GF-D8 (cell line): ENCODE results near the gene CLSTN3.
A peak's percentile ranks its signal among the peaks of the same experiment; 100 is the strongest.
"Not testable (repeated sequence)": the region's sequence is repeated elsewhere in the genome, so short reads cannot be mapped to it uniquely, and the experiment has no call there.

Experiments
- DNase-seq: peaks from one replicate; lab custom pipeline; 2025; lab: John Stamatoyannopoulos, UW

CLSTN3 gene

GRCh38 chr12:7103837-7104584, 26.2 kb upstream of the CLSTN3 start:
- DNase-seq = no peak

- DNase-seq = no peak
Measured at GRCh38 chr12:7106082-7106481, 24.1 kb upstream of the CLSTN3 start.

- not testable (repeated sequence) for DNase-seq
Measured at GRCh38 chr12:7107181-7107580, 23.0 kb upstream of the CLSTN3 start.

GRCh38 chr12:7107636-7108002, 22.6 kb upstream of the CLSTN3 start:
- no peak for DNase-seq

DNA sequence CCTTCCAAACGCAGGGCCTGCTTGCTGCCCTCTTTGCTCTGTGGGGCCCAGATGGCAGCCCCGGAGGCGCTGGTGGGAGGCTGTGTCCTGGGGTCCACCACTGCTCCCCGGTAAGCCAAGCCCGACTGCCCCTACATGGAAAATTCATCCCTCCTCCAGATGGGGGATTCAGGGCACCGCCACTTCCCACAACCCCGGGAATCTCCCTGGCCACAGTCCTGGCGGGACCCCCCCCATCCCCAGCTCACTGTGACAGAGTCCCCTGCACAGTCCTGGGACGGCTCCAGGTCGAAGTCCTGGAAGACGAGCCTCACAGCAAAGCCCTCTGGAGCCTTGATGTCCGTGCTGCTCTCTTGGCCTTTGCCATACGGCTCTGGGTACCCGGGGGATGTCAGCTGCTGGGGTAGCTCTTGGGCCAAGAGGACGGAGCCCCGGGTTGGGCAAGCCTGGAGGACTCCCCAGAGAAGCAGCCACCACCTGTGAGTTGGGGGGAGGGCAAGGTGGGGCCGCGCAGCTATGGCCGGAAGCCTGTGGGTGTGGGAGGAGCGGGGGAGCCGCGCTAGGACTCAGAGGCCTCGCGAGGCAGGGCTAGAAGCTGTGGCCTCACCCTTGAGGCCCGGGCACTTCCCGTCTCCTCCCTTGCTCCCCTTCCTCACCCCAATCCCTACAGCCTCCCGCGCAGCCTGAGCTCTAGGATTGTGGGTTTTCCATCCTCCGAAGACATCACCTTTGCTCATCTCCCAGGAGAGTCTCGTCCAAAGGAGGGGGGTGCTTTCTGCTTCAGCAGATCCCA, 22.0 kb upstream of the CLSTN3 start:
- peak; percentile 86 for DNase-seq

DNA sequence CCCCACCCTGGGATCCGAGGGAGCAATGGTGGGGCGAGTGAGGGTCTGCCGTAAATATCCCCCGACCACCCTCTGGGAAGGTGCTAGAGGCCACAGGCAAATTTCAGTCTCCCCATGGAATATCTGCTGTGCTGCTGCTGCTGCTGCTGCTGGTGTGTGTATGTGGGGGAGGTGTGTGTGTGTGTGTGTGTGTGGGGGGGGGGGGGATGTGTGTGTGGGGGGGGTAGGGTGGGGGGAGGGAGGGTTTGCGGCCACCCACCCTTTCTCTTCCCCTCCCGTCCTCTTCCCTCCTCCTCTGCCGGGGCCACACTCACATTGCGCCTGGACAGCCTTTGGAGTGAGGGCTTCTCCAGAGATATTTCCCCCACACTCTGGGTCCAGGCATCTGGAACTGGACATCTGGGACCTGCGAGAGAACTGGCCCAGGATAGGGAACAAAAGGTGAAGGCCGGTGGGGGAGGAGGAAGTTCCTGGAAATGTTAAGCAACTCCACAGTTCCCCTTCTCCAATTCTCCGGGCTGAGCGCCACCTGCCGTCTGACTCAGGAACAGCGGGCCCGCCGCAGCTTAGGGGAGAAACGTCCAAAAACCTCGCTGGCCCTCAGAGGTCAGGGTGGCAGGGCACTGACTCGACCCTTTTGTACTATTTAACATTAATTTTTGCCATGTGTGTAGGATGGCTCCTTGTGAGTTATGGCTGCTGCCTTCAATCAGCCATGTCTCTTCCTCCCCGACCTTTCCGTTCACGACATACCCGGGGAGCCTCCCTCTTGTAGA, 21.2 kb upstream of the CLSTN3 start, which contains the start of gene C1RL:
C1RL (minus strand) TSS at position 419 of the 776 bp plus-strand sequence; CDS start at position 385, 34 bp downstream.
- peak; percentile 77 for DNase-seq

DNA sequence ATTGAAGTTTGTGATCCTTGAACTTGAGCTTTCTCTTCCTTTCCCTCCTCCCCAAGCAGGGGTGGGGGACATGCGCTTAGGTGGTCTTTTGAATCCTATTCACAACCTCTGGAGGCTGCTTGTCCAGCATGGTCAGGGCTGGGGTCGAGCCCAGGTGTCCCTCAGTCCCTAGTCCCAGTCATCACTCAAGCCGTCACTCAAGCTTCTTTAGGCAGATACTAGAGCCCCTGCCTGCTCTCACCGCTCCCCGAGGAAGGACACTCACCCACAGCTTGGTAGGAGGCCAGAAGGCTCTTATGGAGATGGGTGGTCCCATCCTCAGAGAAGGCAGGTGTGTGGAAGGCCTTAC, 20.6 kb upstream of the CLSTN3 start:
- DNase-seq = no peak

DNA sequence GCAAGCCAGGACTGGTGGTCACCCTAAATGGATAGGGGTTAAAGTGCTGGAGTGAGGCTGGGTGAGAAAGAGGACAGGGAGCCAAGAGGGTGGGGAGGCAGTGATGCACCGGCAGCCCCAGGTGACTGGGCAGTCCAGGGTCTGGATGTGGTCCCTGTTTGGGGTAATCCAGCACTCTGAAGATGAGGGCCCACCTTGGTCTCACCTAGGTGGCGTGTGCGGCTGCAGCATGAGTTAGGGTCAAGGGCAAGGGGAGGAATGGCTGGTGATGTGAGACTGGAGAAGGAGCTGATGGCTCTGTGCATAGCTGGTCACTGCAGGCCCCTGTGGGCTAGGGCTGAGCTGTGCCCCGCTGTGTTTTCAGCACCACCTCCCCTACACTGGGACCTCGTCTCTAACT, 19.5 kb upstream of the CLSTN3 start:
- DNase-seq = no peak

- DNase-seq = no peak
Measured at GRCh38 chr12:7112041-7112440, 18.1 kb upstream of the CLSTN3 start.

DNA sequence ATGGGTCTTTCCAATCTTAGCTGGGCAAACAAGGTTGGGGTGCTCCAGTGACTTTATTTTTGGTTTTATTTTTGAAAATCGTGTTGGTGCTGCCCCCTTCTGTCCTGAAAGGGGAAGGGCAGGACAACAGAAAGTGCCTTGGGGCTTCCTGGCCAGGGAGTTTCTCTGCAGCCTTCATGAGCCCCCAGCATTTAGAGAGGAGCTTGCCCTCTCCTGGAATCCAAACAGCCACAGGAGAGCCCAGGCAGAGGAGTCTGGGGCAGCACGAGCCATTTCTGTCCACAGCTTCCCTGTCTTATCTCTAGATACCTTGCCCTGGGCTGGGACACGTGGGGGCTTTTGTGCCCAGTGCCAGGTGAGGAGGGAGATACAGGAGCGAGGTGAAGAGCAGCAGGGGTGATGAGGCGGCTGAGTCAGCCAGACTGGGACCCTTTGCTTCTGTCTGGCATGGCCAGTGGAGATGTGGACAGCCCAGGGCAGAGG, 16.7 kb upstream of the CLSTN3 start:
- DNase-seq = no peak

DNA sequence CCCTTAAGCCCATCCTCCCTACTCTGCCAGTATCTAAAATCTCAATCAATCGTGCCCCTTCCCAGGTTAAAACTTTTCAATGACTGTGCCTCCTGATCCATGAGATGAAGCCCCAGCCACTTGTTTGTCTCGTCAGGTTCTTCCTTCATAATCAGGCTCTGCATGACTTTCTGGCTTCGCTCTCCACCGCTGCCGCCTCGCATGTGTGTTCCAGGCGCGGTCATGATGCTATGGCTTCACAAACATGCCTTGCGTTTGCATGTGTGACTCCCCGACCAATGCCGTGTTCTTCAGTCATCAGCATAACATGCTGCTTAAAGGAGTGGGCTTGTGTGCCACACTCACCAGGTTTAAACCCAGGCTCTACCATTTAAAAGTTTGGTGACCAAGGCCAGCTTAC, 16.2 kb upstream of the CLSTN3 start:
- no peak for DNase-seq

GRCh38 chr12:7114851-7115250, 15.3 kb upstream of the CLSTN3 start:
- no peak for DNase-seq

GRCh38 chr12:7116196-7116595, 14.0 kb upstream of the CLSTN3 start:
- DNase-seq = no peak

DNA sequence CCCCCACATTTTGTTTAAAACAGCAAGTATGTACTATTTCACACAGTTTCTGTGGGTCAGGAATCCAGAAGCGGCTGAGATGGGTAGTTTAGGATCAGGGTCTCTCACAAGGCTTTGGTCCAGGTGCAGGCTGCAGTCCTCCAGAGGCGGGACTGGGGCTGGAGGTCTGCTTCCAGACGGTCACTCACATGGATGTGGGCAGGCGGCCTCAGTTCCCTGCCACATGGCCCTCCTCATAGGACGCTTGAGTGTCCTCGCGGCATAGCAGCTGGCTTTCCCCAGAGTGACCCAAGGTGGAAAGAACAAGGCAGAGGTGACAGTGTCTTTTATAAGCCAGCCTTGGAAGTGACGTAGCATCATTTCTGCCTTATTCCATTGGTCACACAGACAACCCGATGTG, 13.3 kb upstream of the CLSTN3 start:
- DNase-seq = no peak

DNA sequence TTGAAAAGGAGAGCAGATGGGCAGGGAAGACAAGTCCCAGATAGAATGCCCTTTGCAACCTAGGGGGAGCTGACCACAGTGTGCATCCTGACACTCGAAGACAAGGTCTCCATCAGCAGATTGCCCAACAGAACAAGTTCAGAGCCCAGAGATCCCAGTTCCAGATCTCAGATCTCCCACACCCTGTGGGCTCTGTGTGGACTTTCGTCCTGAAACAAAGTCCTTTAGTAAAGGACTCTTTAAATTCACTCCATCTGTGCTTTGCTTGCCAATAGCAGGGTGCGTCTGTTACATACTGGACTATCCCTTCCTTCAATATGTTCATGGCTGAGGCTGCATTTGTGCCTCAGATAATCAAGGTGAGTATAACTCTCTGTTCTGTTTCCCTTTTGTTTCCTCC, 12.5 kb upstream of the CLSTN3 start:
- no peak for DNase-seq

DNA sequence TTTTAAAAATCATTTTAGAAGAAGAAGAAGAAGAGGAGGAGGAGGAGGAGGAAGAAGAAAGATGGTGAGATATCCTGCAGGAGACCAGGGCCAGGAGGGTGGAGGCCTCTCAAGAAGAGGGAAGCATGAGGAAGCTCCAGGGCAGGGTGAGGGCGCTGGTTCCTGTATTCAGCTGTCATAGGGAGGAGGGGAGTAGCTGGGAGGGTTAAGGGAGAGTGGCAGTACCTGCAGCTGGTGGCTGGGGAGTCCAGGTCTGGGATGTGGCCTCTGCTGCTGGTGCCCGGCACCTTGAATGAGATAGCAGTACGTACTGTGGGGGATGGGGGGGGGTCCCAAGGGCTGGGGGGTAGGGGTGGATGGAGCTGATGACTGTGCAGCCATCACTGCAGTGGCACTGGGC, 11.3 kb upstream of the CLSTN3 start:
- no peak for DNase-seq

DNA sequence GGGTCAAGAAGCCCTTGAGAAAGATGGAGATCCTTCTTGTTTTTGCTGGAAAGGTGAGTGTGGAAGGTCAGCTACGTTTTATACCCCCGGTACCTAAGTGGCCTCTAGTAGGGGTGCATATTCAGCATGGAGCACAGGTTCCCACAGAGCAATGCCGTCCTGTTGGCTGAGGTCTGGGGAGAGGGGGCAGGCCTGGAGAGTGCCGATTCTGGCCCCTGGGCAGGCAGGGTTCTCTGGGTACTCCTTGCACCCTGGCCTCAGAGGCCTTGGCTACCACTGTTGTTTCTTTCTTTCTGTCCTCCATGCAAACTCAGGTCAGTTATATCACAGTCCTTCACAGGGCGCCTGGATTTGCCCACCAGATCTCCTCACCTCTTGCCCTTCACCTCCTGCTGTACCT, 10.0 kb upstream of the CLSTN3 start:
- DNase-seq = no peak

- no peak for DNase-seq
Measured at GRCh38 chr12:7121324-7121723, 8.8 kb upstream of the CLSTN3 start.

- DNase-seq = no peak
Measured at GRCh38 chr12:7122811-7123769, 7.1 kb upstream of the CLSTN3 start.

DNA sequence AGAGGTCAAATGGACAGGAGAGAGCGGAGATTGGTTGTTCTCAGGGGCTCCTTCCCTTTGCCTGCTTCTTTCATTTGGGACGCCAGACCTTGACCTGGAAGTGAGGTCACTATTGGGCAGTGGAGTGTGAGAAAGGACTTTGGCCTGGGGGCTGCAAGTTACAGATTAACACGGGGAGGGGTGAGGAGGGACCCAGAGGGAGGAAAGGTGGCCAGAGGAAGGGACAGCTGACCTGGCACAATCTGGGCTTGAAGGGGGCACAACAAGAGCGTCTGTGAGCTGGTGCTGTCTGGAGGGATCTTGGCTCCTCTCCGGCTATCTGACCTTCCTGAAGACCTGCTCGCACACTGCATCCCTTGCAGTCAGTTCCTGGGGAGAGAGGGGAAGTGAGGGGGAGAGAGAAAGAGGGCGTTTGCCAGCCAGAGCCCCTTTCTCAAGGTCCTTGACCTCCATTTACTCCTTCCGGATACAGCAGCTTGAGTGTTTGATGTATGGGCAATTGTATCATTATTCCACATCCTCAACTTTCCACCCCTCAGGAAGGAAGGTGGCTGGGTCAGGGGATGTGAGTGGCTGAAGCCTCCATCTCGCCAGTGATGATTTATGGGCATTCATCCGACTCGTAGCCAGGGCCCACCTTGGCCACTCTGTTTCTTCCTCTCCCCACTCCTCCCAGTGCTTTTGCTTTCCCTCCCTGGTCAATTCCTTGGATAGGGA, 6.2 kb upstream of the CLSTN3 start:
- no peak for DNase-seq
